WTC11 (cell line): ENCODE measurements around the gene ATP13A1. TPM values are rescaled to one million over a fixed set of nuclear protein-coding genes. Genes with fewer than 3 reads are reported as not detected.

Experiments
- ATAC-seq: fragments of 200-7000 bp; cut with Tn5 transposase; 2 replicates; pipeline ENCODE4 v1.10.0; 2021; ENCODE audit warnings: mild to moderate bottlenecking, moderate library complexity
- CTCF ChIA-PET: fragments of 300-600 bp; sonication (Branson Sonifier 250); formaldehyde crosslinking; loops from one replicate; lab custom pipeline; 2021; ENCODE audit warnings: antibody characterized with exemption; lab: Charles Lee
- POLR2A ChIA-PET: fragments of 350-600 bp; sonication (Branson Sonifier 250); formaldehyde crosslinking; loops from one replicate; lab custom pipeline; 2021; ENCODE audit warnings: antibody characterized with exemption; lab: Charles Lee
- DNase-seq: peaks from one replicate; pipeline ENCODE4 v3.0.0; 2021; ENCODE audit warnings: low spot score
- H3K27ac Mint-ChIP-seq: 2 replicates; pipeline ENCODE4 v1.8.0; 2021; ENCODE audit warnings: mixed read lengths
- H3K27me3 Mint-ChIP-seq: 2 replicates; pipeline ENCODE4 v1.8.0; 2021; ENCODE audit warnings: low read depth, mild to moderate bottlenecking, moderate library complexity, mixed read lengths
- H3K36me3 Mint-ChIP-seq: 2 replicates; pipeline ENCODE4 v1.8.0; 2021; ENCODE audit warnings: mixed read lengths
- H3K4me1 Mint-ChIP-seq: 2 replicates; pipeline ENCODE4 v1.8.0; 2022; ENCODE audit warnings: mixed read lengths
- H3K4me3 Mint-ChIP-seq: 2 replicates; pipeline ENCODE4 v1.8.0; 2021; ENCODE audit warnings: mild to moderate bottlenecking, moderate library complexity, mixed read lengths
- H3K9me3 Mint-ChIP-seq: 2 replicates; pipeline ENCODE4 v1.8.0; 2021; ENCODE audit warnings: mixed read lengths
- ARID4B ChIP-seq: sonication (generic); formaldehyde crosslinking; IDR thresholded peaks from 2 replicates; pipeline ENCODE4 v1.8.0; 2023; ENCODE audit warnings: missing genetic modification reagents, mild to moderate bottlenecking, borderline replicate concordance
- ATF1 ChIP-seq: sonication (generic); formaldehyde crosslinking; IDR thresholded peaks from 2 replicates; pipeline ENCODE4 v1.8.1; 2023; ENCODE audit warnings: mild to moderate bottlenecking, moderate library complexity, missing genetic modification reagents
- CBFB ChIP-seq: sonication (generic); formaldehyde crosslinking; IDR thresholded peaks from 2 replicates; pipeline ENCODE4 v1.8.1; 2022; ENCODE audit warnings: mild to moderate bottlenecking, low read depth, missing genetic modification reagents
- CDX4 ChIP-seq: fragments of 250-450 bp; sonication (Bioruptor Pico); IDR thresholded peaks from 2 replicates; pipeline ENCODE4 v1.9.0; 2021; ENCODE audit warnings: moderate library complexity, mild to moderate bottlenecking, inconsistent platforms, borderline replicate concordance
- ERG ChIP-seq: fragments of 250-450 bp; sonication (Bioruptor Pico); IDR thresholded peaks from 2 replicates; pipeline ENCODE4 v1.8.0; 2021; ENCODE audit warnings: mild to moderate bottlenecking
- ESRRA ChIP-seq: sonication (generic); formaldehyde crosslinking; IDR thresholded peaks from 2 replicates; pipeline ENCODE4 v1.8.1; 2022; ENCODE audit warnings: mild to moderate bottlenecking, missing genetic modification reagents, borderline replicate concordance
- ETV6 ChIP-seq: sonication (generic); formaldehyde crosslinking; IDR thresholded peaks from 2 replicates; pipeline ENCODE4 v1.8.1; 2022; ENCODE audit warnings: mild to moderate bottlenecking, missing genetic modification reagents
- FOXK1 ChIP-seq: sonication (generic); formaldehyde crosslinking; IDR thresholded peaks from 2 replicates; pipeline ENCODE4 v1.8.0; 2022; ENCODE audit warnings: mild to moderate bottlenecking, moderate library complexity, missing genetic modification reagents
- FOXP4 ChIP-seq: sonication (generic); formaldehyde crosslinking; IDR thresholded peaks from 2 replicates; pipeline ENCODE4 v1.8.0; 2022; ENCODE audit warnings: mild to moderate bottlenecking, missing genetic modification reagents
- HMGA2 ChIP-seq: fragments of 250-450 bp; sonication (Bioruptor Pico); IDR thresholded peaks from 2 replicates; pipeline ENCODE4 v1.4.0; 2021; ENCODE audit warnings: mild to moderate bottlenecking, moderate library complexity
- HMGXB4 ChIP-seq: sonication (generic); formaldehyde crosslinking; IDR thresholded peaks from 2 replicates; pipeline ENCODE4 v1.8.1; 2023; ENCODE audit warnings: mild to moderate bottlenecking, moderate library complexity, missing genetic modification reagents
- MXD4 ChIP-seq: fragments of 250-450 bp; sonication (Bioruptor Pico); IDR thresholded peaks from 2 replicates; pipeline ENCODE4 v1.8.0; 2021; ENCODE audit warnings: mild to moderate bottlenecking, moderate library complexity, borderline replicate concordance
- PREB ChIP-seq: sonication (generic); formaldehyde crosslinking; IDR thresholded peaks from 2 replicates; pipeline ENCODE4 v1.8.1; 2022; ENCODE audit warnings: mild to moderate bottlenecking, missing genetic modification reagents, moderate library complexity, borderline replicate concordance
- PRRX2 ChIP-seq: fragments of 250-450 bp; sonication (Bioruptor Pico); IDR thresholded peaks from 2 replicates; pipeline ENCODE4 v1.8.0; 2021; ENCODE audit warnings: mild to moderate bottlenecking
- RELA ChIP-seq: sonication (generic); formaldehyde crosslinking; IDR thresholded peaks from 2 replicates; pipeline ENCODE4 v1.8.1; 2022; ENCODE audit warnings: missing genetic modification reagents, mild to moderate bottlenecking, borderline replicate concordance
- SMAD3 ChIP-seq: sonication (generic); formaldehyde crosslinking; IDR thresholded peaks from 2 replicates; pipeline ENCODE4 v1.8.0; 2022; ENCODE audit warnings: missing genetic modification reagents, mild to moderate bottlenecking, borderline replicate concordance
- SP1 ChIP-seq: sonication (generic); formaldehyde crosslinking; conservative IDR thresholded peaks from 2 replicates; pipeline ENCODE4 v1.8.1; 2022; ENCODE audit warnings: missing genetic modification reagents
- TEAD1 ChIP-seq: sonication (generic); formaldehyde crosslinking; IDR thresholded peaks from 2 replicates; pipeline ENCODE4 v1.8.0; 2022; ENCODE audit warnings: mild to moderate bottlenecking, missing genetic modification reagents
- USF1 ChIP-seq: sonication (generic); formaldehyde crosslinking; IDR thresholded peaks from 2 replicates; pipeline ENCODE4 v1.8.0; 2022; ENCODE audit warnings: mild to moderate bottlenecking, missing genetic modification reagents
- ZNF121 ChIP-seq: sonication (generic); formaldehyde crosslinking; IDR thresholded peaks from 2 replicates; pipeline ENCODE4 v1.8.0; 2023; ENCODE audit warnings: missing genetic modification reagents
- ZNF138 ChIP-seq: sonication (generic); formaldehyde crosslinking; conservative IDR thresholded peaks from 2 replicates; pipeline ENCODE4 v1.8.1; 2022; ENCODE audit warnings: mild to moderate bottlenecking, moderate library complexity, missing genetic modification reagents
- ZNF423 ChIP-seq: fragments of 250-450 bp; sonication (Bioruptor Pico); IDR thresholded peaks from 2 replicates; pipeline ENCODE4 v2.1.2; 2022; ENCODE audit warnings: mild to moderate bottlenecking, moderate library complexity
- ZNF512 ChIP-seq: sonication (generic); formaldehyde crosslinking; IDR thresholded peaks from 2 replicates; pipeline ENCODE4 v1.8.1; 2022; ENCODE audit warnings: missing genetic modification reagents, borderline replicate concordance
- total RNA-seq: library from RNA; stranded (reverse); gene quantifications from 3 replicates; pipeline ENCODE4 v1.2.3, GENCODE V29; 2021

The ATP13A1 gene
- total RNA-seq, 1 experiment from 2014 or later, result 82.6 TPM

GRCh38 chr19:19628501-19629134 lies 34.9 kb downstream of the ATP13A1 start:
- POLR2A ChIA-PET, result interaction anchor here (0.6 to 1.9 kb wide), 11 partner anchors 9 to 306 kb away, joined by 3 to 8 read pairs (median 4); partner anchors contain the start of genes ATP13A1, PBX4 and ZNF253
- ATAC-seq, result peak; percentile 83
- Mint-ChIP-seq H3K27ac (peak overlapping the region; percentile 98), H3K4me3 (peak overlapping the region; percentile 79), H3K4me1 (peaks cover 17% of the 10 kb centered on the region), H3K36me3 (peaks cover 23% of the 10 kb centered on the region), H3K9me3 (no peaks in the 10 kb centered on the region), H3K27me3 (no peaks in the 10 kb centered on the region; the same call in 1 of the 2 replicates)
- CTCF ChIA-PET, result interaction anchor here (0.8 to 2.1 kb wide), 12 partner anchors 8 to 116 kb away, joined by 3 to 23 read pairs (median 6); partner anchors contain the start of genes GMIP and PBX4
- peak; percentile 91 for DNase-seq
- TF ChIP-seq ARID4B, result peak; percentile 82; the same call in 1 of the 2 replicates
- no peak for TF ChIP-seq HMGXB4 (CRISPR knock-in tag)
- no peak for TF ChIP-seq CDX4 (CRISPR knock-in tag)
- no peak for TF ChIP-seq ZNF138 (CRISPR knock-in tag)
- TF ChIP-seq ESRRA (CRISPR knock-in tag), result no peak
- TF ChIP-seq MXD4 (CRISPR knock-in tag), result no peak
- TF ChIP-seq FOXP4 (CRISPR knock-in tag), result peak; percentile 64; the same call in 1 of the 2 replicates
- TF ChIP-seq ZNF423 (CRISPR knock-in tag), result peak; percentile 79
- no peak; the same call in 1 of the 2 replicates for TF ChIP-seq SP1 (CRISPR knock-in tag)
- peak; percentile 51; the same call in 1 of the 2 replicates for TF ChIP-seq FOXK1 (CRISPR knock-in tag)
- no peak for TF ChIP-seq PRRX2 (CRISPR knock-in tag)
- TF ChIP-seq ERG (CRISPR knock-in tag), result no peak
- TF ChIP-seq SMAD3 (CRISPR knock-in tag), result no peak
- TF ChIP-seq CBFB, result 0 out of 2 replicates have a peak, but pooled peaks have one; percentile 70
- 0 out of 2 replicates have a peak, but pooled peaks have one; percentile 14 for TF ChIP-seq USF1 (CRISPR knock-in tag)
- peak; percentile 71; the same call in 1 of the 2 replicates for TF ChIP-seq ETV6 (CRISPR knock-in tag)
- no peak for TF ChIP-seq ZNF121 (CRISPR knock-in tag)
- TF ChIP-seq ATF1 (CRISPR knock-in tag), result 0 out of 2 replicates have a peak, but pooled peaks have one; percentile 60
- no peak for TF ChIP-seq HMGA2 (CRISPR knock-in tag)
- TF ChIP-seq RELA (CRISPR knock-in tag), result no peak
- TF ChIP-seq ZNF512 (CRISPR knock-in tag), result no peak
- 0 out of 2 replicates have a peak, but pooled peaks have one; percentile 11 for TF ChIP-seq TEAD1
- TF ChIP-seq PREB, result no peak
